ENCODE data around the gene GPR162.

The GPR162 gene

DNA sequence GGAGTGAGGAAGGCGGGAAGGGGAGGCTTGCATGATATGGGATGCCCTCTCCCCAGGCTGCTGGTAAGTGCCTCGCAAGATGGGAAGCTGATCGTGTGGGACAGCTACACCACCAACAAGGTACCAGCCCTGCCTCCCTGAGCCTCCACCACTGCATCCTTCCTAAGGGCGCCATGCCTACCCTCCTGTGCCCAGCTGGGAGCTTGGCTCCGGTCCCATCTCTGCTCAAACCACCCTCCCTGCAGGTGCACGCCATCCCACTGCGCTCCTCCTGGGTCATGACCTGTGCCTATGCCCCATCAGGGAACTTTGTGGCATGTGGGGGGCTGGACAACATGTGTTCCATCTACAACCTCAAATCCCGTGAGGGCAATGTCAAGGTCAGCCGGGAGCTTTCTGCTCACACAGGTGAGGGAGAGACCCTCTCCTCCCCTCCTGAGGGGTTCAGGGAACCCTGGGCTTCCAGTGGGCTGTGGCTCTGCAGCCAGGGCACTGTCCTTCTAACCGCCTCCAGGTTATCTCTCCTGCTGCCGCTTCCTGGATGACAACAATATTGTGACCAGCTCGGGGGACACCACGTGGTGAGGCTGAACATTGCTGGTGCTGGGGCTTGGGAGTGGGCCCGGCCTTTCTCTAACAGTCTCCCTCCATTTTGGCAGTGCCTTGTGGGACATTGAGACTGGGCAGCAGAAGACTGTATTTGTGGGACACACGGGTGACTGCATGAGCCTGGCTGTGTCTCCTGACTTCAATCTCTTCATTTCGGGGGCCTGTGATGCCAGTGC is 21.7 kb downstream of the GPR162 start:
- TF ChIP-seq TAF1 (IDR thresholded peaks at IDR 0.05; ENCODE audit: borderline replicate concordance, low read depth, low read length) = no peak
- no peak for TF ChIP-seq POLR2AphosphoS5 (IDR thresholded peaks at IDR 0.05; ENCODE audit: low read depth, low read length)
- DNase-seq (ENCODE audit: insufficient read length) = no peak
- no peak for FAIRE-seq

DNA sequence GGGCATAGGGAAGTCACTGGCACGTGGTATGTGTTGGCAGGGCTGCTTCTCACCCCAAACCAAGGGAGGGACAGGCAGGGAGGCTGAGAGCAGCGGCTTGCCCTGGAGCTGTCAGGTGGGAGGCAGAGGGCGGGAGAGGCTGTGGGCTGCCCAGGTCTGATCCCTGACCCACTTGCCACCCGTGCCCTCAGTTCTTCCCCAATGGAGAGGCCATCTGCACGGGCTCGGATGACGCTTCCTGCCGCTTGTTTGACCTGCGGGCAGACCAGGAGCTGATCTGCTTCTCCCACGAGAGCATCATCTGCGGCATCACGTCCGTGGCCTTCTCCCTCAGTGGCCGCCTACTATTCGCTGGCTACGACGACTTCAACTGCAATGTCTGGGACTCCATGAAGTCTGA is 23.8 kb downstream of the GPR162 start:
- DNase-seq (ENCODE audit: insufficient read length) (no peak), FAIRE-seq (no peak)
- TF ChIP-seq TAF1 (IDR thresholded peaks at IDR 0.05; ENCODE audit: borderline replicate concordance, low read depth, low read length) = no peak
- no peak for TF ChIP-seq POLR2A (IDR thresholded peaks at IDR 0.05; ENCODE audit: low read depth, low read length)
- no peak for TF ChIP-seq POLR2AphosphoS5 (IDR thresholded peaks at IDR 0.05; ENCODE audit: low read depth, low read length)

DNA sequence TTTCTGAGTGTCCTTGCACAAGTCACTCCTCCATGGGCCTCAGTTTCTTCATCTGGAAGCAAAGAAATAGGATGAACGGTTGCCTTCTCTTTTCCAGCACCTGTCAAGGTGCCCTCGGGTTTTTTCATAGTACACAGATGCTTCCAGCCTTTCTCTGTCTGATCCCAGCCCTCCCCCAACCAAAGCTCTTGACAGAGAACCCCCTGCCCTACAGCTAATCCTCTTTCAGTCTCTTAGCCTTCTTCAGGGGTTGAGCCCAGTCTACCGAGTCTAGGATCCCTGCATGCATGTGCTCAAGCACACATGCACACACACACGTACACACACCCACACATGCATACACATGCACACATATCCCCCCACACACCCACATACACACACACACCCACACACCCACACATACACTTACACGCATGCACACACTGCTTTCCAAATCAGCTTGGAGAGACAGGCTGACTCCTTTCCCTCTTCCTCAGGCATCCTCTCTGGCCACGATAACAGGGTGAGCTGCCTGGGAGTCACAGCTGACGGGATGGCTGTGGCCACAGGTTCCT is 24.8 kb downstream of the GPR162 start:
- TF ChIP-seq POLR2A (IDR thresholded peaks at IDR 0.05; ENCODE audit: low read depth, low read length) = no peak
- no peak for TF ChIP-seq TAF1 (IDR thresholded peaks at IDR 0.05; ENCODE audit: borderline replicate concordance, low read depth, low read length)
- no peak for TF ChIP-seq POLR2AphosphoS5 (IDR thresholded peaks at IDR 0.05; ENCODE audit: low read depth, low read length)
- FAIRE-seq (no peak), DNase-seq (ENCODE audit: insufficient read length) (no peak)

DNA sequence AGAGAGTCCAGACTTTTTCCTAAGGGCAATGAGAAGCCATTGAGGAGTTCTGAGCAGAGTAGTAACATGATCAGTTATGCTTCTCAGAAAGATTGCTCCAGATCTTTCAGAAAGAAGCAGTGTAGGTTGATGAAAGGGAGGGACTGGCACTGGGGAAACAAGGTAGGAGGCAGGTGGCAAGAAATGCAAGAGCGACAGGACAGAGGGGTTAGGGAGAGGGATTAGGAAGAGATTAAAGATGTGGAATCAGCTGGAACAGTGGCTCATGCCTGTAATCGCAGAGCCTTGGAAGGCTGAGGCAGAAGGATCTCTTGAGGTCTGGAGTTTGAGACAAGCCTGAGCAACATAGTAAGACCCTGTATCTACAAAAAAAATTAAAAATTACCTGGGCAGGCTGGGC is 26.1 kb downstream of the GPR162 start:
- DNase-seq (ENCODE audit: insufficient read length) (no peak), FAIRE-seq (no peak)
- TF ChIP-seq POLR2A (IDR thresholded peaks at IDR 0.05; ENCODE audit: low read depth, low read length) (no peak), POLR2AphosphoS5 (IDR thresholded peaks at IDR 0.05; ENCODE audit: low read depth, low read length) (no peak), TAF1 (IDR thresholded peaks at IDR 0.05; ENCODE audit: borderline replicate concordance, low read depth, low read length) (no peak)

DNA sequence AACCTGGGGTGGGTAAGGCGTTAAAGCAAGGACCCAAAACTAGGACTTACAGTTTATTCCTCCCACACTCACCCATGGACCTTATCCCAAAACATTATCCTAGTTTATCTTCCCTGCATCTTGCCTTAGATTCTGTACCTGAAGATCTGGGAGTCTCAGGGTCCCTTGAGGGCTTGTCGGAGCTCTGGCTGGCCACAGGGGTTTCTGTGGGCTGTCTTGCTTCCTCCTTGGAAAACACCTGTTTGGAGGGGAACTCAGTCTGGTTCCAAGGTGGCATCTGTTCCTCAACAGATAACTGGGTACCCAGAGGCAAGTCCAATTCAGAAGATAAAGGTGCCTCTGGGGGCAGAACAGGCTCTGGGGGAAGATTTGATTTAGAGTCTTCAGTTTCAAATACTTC is 27.8 kb downstream of the GPR162 start:
- DNase-seq (ENCODE audit: insufficient read length) = no peak
- FAIRE-seq = no peak
- TF ChIP-seq TAF1 (IDR thresholded peaks at IDR 0.05; ENCODE audit: borderline replicate concordance, low read depth, low read length) = no peak
- no peak for TF ChIP-seq POLR2AphosphoS5 (IDR thresholded peaks at IDR 0.05; ENCODE audit: low read depth, low read length)
- no peak for TF ChIP-seq POLR2A (IDR thresholded peaks at IDR 0.05; ENCODE audit: low read depth, low read length)

GRCh38 chr12:6849976-6850560 is 28.4 kb downstream of the GPR162 start:
- FAIRE-seq (no peak), DNase-seq (ENCODE audit: insufficient read length) (no peak)
- TF ChIP-seq POLR2AphosphoS5 (IDR thresholded peaks at IDR 0.05; ENCODE audit: low read depth, low read length) = no peak
- TF ChIP-seq POLR2A (IDR thresholded peaks at IDR 0.05; ENCODE audit: low read depth, low read length) = no peak
- TF ChIP-seq TAF1 (IDR thresholded peaks at IDR 0.05; ENCODE audit: borderline replicate concordance, low read depth, low read length) = no peak

DNA sequence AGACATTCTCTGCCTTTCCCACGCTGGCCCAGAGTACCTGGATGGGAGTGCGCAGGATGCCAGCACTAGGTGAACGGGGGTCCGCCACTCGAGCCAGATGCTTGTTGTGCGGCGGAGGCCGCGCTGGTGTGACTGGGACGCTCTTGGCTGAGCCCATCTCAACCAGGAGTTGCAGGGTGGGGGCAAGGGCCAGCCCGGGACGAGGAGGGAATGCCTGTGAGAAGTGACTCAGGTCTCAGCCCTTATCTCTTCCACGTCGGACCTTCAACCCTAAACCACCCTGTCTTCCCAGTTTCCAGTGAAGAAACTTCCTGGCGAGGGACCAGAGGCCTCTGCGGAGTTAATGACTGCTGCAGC is 29.2 kb downstream of the GPR162 start:
- DNase-seq (ENCODE audit: insufficient read length) (no peak), FAIRE-seq (no peak)
- TF ChIP-seq POLR2AphosphoS5 (IDR thresholded peaks at IDR 0.05; ENCODE audit: low read depth, low read length) = no peak
- no peak for TF ChIP-seq TAF1 (IDR thresholded peaks at IDR 0.05; ENCODE audit: borderline replicate concordance, low read depth, low read length)
- no peak for TF ChIP-seq POLR2A (IDR thresholded peaks at IDR 0.05; ENCODE audit: low read depth, low read length)

- DNase-seq (ENCODE audit: insufficient read length) (peak; percentile 100), FAIRE-seq (peak; percentile 99)
- TF ChIP-seq TAF1 (IDR thresholded peaks at IDR 0.05; ENCODE audit: borderline replicate concordance, low read depth, low read length) (no peak), POLR2AphosphoS5 (IDR thresholded peaks at IDR 0.05; ENCODE audit: low read depth, low read length) (peak; percentile 81), POLR2A (IDR thresholded peaks at IDR 0.05; ENCODE audit: low read depth, low read length) (peak; percentile 87; the same call in 1 of the 2 replicates)
Observed at GRCh38 chr12:6851153-6851920, 29.7 kb downstream of the GPR162 start, which contains the start of gene CDCA3. Gene CDCA3, minus strand, starts transcription at chr12:6851286. Its CDS starts 334 bp downstream, at chr12:6850952.

GRCh38 chr12:6851921-6852650 is 30.5 kb downstream of the GPR162 start, which contains the start of gene USP5:
Gene USP5, plus strand, starts transcription at chr12:6852150. Its CDS starts 30 bp downstream, at chr12:6852180.
- FAIRE-seq (no peak), DNase-seq (ENCODE audit: insufficient read length) (peak; percentile 97)
- TF ChIP-seq POLR2AphosphoS5 (IDR thresholded peaks at IDR 0.05; ENCODE audit: low read depth, low read length) = peak; percentile 76
- TF ChIP-seq TAF1 (IDR thresholded peaks at IDR 0.05; ENCODE audit: borderline replicate concordance, low read depth, low read length) = no peak
- peak; percentile 74 for TF ChIP-seq POLR2A (IDR thresholded peaks at IDR 0.05; ENCODE audit: low read depth, low read length)

DNA sequence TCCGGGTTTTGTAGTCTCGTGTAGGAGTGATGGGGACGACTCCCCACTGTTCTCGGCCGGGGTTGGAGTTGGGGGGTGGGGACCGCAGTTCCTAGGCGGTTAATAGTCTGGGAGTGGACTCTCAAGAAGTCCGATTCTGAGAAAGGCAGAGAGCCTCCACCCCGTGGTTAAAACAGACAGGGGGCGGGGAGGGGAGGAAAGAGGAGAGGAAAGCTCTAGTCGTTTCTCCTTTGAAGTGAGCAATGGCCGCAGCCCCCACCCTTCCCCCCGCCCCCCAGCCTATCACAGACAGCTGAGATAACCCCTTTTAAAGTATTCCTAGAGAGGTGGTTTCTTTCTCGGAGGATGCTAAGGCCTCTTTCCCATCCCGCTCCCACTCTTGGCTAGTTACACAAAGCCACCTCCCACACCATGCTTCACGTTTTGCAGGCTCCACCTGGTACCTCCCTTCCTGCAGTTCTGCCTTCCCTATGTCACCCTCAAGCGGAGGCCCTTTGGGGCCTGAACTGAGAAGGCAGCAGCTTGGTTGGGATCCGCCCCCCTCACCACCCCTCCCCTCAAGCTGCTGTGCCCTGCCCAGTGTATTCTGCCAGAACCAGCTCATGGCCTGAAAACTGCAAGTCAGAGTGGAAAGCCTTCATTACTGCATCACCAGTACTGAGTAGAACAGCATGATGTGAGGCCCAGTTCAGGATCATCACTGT is 31.2 kb downstream of the GPR162 start:
- FAIRE-seq = no peak
- no peak for DNase-seq (ENCODE audit: insufficient read length)
- TF ChIP-seq POLR2AphosphoS5 (IDR thresholded peaks at IDR 0.05; ENCODE audit: low read depth, low read length) = no peak
- TF ChIP-seq POLR2A (IDR thresholded peaks at IDR 0.05; ENCODE audit: low read depth, low read length) = no peak
- no peak for TF ChIP-seq TAF1 (IDR thresholded peaks at IDR 0.05; ENCODE audit: borderline replicate concordance, low read depth, low read length)
